PC-9 (cell line): ENCODE data around the gene ADGRB3.

Source experiments
- CTCF ChIP-seq: fragments of 200-600 bp; sonication (generic); conservative IDR thresholded peaks from 2 replicates; pipeline ENCODE4 v1.6.1; 2017; ENCODE audit warnings: mixed run types, antibody characterized with exemption, mild to moderate bottlenecking, moderate library complexity
- EZH2 ChIP-seq: fragments of 200-600 bp; sonication (generic); IDR thresholded peaks from 2 replicates; pipeline ENCODE4 v1.8.0; 2017; ENCODE audit warnings: antibody characterized with exemption, low read depth

GRCh38 chr6:68758559-68758958 lies 123.5 kb downstream of the ADGRB3 start:
- TF ChIP-seq CTCF (no peak), EZH2 (no peak)
